Measurements from ENCODE around the gene SIL1.
"Not testable (repeated sequence)": the region's sequence is repeated elsewhere in the genome, so short reads cannot be mapped to it uniquely, and the experiment has no call there.

Gene SIL1

DNA sequence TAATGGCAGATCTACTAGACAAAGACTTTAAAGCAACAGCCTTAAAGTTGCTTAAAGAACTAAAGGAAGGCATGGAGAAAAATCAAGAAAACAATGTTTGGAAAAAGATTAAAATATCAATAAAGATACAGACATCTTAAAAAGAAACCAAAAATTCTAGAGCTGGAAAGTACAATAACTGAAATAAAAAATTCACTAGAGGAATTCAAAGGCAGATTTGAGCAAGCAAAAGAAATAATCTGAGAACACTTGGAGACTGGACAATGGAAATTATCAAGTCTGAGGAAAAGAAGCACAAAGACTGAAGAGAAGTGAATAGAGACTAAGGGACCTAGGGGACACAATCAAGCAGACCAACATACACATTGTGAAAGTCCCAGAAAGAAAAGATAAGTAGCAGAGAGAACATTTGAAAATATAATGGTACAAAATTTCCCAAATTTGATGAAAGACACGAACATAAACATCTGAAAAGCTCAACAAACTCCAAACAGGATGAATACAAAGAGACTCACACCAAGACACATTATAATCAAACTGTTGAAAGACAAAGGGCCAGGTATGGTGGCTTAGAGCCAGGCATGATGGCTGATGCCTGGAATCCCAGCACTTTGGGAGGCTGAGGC, 26.3 kb downstream of the SIL1 start:
- no peak for DNase-seq

DNA sequence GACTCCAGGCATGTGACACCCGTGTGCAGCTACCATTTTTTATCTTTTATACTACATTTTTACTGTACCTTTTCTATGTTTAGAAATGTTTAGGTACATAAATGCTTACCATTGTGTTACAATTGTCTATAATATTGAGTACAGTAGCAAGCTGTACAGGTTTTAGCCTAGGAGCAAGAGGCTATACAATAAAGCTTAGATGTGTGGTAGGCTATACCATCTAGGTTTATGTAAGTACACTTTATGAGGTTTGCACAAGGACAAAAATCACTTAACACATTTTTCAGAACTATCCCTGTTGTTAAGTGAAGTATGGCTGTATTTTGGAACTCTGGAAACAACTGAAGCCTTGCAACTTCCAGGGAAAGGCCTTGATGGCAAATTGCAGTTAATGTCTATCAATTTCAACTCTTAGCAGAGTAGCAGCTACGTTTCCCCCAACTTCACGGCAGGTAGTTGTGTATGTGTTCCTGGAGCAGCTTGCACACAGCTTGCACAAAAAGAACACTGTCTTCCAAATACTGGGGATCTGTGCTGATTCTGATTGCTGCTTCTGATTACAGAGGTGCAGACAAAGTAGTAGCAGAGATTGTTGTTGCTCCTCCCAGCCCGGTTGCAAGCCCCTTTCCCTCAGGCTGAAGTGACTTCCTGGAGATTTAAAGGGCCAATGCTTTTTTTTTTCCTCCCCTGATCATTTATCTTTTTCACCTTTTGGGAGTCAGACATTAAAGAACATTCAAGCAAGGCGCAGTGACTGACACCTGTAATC, 30.0 kb downstream of the SIL1 start:
- DNase-seq = no peak

DNA sequence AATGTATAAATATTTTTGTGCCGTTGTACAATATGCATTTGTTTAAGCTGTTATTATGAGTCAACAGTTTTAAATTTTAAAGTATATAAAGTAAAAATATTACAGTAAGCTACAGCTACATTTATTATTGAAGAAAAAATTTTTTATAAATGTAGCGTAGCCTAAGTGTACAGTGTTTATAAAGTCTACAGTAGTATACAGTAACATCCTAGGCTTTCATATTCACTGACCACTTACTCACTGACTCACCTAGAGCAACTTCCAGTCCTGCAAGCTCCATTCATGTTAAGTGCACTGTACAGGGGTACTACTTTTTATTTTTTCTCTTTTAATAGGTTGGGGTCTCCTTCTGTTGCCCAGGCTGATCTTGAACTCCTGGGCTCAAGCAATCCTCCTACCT, 30.6 kb downstream of the SIL1 start:
- DNase-seq = no peak

DNA sequence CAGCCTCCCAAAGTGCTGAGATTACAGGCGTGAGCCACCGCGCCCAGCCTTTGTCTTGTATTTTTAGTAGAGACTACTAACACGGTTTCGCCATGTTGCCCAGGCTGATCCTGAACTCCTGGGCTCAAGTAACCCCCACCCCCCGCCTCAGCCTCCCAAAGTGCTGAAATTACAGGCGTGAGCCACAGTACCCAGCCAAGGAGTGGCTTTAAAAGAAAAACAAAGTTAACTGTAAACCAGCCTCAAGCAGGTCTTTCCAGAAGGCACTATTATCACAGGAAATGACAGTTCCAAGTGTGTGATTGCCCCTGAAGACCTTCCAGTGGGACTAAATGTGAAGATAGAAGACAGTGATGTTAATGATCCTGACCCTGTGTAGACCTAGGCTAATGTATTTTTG, 31.1 kb downstream of the SIL1 start:
- DNase-seq = no peak

DNA sequence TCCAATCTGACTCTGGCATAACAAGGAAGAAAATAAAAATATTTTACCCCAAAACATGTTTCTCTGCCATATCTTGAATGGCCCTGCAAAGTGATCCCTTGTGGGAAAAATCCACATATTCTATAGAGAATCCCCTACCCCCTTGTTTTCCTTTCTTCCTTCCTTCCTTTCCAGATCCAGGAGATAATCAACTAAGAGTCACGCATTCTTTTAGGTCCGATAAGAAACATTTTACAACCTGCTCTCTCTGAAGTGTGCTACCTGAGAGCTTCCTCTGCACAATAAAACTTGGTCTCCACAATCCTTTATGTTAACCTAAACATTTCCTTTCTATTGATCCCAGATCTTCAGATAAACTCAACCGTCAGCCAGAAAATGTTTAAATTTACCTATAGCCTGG, 33.3 kb downstream of the SIL1 start:
- DNase-seq = not testable (repeated sequence)

DNA sequence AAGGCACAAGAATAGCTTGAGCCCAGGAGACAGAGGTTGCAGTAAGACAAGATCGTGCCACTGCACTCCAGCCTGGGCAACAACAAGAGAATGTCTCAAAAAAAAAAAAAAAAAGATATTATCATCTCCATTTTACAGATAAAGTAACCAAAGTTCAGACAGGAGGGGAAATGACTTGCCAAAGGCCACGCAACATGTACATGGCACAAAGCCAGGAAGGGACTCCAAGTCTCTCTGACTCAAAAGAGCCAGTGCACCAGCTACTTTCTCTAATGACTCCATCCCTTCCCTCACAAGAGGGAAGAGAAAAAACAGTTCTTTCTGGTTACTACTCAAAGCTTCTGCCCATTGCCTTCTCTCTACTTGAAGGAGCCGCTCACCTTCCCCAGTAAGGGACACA, 34.1 kb downstream of the SIL1 start:
- DNase-seq = no peak

DNA sequence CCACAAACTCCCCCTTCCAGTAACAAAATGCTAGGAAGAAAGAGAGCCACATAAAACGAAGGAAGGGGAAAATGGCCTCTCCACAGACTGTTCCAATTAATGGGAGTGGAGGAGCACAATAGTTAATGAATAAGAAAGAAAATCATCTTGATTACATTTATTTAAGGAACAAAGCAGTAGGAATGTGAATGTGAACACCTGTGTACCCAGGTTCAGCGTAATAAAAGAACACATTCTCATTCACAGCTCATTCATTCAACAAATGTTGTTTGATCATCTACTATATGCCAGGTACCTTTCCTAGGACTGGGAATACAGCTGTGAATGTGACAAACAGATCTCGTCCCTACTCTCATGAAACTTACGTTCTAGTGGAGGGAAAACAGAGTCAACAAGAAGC, 35.7 kb downstream of the SIL1 start:
- no peak for DNase-seq

DNA sequence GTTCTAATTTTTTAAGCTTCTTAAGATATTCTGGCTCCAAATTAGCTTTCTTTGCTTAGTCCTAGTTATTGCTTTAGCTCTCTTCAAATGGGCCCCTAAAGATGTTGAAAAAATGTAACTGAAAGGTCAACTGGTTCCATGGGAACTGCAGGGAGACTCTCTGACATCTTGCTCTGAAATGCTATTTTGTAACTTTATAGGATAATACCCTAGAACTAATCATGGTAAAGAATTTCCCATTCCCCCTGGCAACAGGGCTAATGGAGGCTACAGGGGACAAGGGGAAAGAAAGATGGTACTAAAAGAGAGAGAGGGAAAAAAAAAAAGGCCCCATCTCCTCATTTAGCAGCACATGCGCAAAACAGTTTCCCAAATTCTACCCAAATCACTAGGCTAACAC, 39.4 kb downstream of the SIL1 start:
- DNase-seq = no peak

DNA sequence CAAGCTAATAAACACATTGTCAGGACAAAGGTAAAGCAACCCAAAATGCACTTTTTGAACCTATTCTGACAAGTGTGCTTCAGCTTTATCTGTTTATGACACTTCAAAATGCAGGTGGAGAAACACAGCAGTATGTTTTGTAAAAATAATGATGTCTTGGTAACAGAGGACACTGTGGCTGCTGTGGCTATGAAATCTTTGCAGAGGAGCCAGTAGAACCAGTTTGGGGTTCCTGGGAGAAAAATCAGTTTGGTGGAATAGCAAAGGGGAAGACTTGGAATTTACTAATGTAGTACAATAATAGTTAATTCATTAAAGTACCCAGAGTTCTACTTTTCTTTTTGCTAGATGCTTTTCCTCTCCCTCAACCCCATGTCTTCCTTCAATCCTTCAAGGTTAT, 40.6 kb downstream of the SIL1 start:
- no peak for DNase-seq

DNA sequence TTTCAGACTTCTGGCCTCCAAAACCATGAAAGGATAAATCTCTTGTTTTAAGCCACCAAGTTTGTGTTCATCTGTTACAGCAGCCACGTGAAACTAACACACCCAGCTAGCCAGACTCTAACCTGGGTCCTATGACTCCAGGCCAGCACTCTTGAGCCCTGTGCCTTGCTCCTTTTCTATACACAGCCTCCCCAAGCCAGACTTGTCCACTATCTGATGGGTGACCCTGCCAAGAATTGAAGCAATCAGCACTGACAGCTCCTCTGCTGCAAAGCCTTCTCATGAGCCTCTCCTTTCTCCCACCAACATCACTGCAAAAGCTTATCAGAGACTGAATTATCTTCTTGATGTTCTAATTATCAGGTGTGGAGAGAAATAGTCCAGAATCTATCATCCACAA, 41.4 kb downstream of the SIL1 start:
- DNase-seq = no peak

DNA sequence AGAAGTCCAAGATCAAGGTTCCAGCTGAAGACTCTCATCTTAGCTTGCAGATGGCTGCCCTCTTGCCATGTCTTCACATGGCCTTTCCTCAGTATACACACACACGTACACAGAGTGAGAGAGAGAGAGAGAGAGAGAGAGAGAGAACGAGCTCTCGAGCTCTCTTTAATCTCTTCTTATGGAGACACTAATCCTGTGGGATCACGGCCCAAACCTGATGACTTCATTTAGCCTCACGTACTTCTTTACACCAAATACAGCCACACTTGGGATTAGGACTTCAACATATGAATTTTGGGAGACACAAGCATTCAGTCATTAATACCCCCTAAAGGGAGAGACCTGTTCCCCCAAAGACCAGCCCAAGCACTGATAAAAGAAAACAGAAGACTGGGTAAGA, 42.8 kb downstream of the SIL1 start:
- DNase-seq = no peak

DNA sequence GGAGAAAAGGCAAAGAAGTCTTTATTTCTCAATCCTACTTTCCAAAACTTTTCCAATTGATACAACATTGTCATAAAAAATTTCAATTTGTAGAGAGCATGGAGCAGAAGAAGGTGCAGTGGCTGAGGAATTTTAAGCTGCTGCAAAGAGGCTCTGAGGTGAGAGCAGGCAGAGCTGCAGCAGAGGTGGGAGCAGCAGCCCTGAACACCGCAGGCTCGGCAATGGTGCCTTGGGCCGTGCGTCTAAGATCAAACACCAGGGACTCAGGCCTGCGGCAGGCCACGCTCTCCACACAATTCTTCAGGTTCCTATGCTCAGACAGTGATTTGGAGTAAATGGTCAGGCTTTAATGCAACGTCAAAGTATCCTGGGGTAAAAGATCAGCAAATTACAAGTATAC, 46.3 kb downstream of the SIL1 start:
- DNase-seq = no peak

DNA sequence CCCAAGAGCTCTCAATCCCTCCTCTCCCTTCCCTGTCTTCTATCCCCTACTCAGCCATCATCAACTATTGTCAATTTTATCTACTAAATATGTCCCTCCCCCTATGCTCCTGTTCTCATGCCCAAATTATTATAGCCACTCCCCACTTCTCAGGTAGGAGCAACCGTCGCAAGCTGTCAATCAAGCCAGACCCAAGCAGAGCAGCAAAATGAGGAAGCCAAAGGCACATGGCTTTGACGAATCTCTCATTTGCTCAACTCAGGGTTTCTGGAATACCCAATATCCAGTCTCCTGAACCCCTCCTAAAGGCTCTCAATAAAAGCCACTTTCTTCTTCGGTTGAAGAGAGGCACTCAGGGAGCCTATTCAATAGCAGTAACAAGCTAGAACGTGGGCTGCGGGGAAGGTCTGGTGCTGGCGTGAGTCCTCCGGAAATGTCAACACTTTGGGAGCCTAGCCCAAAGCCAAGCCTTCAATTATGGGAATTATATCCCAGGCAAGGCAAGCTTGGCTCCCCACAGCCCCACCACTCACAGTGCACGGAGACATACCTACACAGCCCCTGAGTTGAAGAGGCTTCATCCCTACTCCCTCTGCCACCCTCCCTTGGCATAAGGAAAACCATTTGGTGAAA, 47.7 kb downstream of the SIL1 start:
- no peak for DNase-seq

DNA sequence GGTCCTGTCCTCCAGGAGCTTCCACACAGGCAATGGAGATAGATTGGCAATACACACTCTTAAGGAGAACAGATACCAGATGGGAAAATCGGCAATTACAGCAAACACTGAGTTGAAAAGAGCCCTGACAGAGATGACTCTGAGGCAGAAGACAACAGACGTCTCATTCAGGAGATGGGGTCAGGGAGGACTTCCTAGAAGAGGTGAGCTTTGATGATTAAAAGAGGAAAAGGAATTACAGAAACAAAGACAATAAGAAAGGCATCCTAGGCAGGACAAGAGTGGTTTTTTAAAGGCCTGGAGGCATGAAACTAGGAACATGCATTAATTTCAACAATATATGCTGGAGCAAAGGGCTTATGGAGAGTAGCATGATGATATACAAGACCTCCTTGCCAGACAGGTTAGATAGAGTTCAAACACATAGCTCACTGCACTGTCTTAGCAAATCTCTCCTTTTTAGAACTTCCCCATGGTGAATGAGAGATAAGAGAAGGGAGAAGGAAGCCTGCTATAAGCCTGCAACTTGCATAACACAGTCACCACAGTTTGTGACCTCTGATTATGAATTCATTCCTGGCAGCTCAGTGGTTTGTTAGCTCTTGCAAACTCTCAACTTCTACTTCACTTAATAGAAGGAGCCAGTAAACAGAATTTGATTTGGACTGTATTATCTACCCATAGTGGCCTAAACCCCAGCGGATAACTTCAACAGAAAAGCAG, 48.5 kb downstream of the SIL1 start:
- no peak for DNase-seq

DNA sequence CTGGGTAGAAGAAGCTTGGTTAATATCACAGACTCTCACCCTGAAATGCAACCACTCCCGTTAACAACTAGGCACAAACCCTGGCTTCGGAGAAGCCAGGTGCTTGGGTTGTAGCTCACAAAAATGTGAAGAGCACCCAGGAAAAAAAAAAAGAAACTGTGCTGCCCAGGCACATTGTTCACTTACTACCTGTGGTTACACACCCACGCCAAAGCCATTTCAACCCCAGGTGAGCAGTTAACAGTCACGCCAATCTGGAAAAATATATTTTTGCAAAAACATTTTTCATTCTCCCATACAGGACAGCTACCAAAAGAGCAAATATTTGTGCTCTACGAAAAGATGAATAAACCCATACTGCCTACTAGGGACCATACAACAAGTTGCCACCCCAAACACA, 49.2 kb downstream of the SIL1 start:
- no peak for DNase-seq

DNA sequence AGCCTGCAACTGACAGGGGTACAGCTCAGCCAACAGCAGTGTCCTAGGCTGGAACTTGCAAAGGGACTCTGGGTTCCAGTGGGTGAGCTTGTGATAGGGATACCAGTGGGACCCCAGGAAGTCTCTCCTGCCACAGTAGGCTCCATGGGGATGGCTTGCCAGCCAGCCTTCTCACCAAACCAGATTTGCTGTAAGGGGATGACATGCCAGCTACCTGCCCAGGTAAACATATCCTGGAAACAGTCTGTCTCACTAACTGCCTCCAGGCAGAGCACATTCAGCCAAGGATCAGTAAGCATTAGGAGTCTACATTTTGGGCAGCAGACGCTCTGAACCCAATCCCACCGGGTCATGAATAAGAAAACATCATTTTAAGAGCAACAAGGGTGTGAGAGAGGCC, 49.9 kb downstream of the SIL1 start:
- DNase-seq = no peak

DNA sequence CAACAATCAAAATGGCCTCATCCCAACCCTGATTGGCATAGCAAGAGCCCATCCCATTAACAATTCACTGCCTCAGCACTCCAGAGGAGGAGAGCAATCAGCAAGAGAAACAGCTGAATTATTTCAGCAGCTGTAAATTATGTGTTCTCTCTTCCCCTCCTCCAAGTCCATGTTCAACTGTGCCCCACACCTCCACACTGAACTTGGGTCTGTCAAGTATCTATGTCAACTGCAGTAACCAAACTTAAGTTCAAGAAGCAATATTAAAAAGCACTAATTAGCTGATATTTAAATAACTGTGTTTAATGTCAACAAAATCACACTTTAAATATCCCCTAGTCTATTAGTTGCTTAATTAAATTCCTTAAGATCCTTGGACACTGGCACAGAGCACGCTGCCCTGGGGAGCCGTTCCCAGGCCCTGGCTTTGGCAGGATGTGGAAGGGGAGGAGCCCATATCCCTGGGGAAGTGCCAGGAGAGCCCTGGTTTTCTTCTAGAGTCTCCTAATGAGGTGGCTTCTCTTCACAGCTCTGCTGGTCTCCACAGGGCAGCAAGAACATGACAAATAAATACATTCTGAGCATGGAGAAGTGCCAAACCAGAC, 50.6 kb downstream of the SIL1 start:
- no peak for DNase-seq

DNA sequence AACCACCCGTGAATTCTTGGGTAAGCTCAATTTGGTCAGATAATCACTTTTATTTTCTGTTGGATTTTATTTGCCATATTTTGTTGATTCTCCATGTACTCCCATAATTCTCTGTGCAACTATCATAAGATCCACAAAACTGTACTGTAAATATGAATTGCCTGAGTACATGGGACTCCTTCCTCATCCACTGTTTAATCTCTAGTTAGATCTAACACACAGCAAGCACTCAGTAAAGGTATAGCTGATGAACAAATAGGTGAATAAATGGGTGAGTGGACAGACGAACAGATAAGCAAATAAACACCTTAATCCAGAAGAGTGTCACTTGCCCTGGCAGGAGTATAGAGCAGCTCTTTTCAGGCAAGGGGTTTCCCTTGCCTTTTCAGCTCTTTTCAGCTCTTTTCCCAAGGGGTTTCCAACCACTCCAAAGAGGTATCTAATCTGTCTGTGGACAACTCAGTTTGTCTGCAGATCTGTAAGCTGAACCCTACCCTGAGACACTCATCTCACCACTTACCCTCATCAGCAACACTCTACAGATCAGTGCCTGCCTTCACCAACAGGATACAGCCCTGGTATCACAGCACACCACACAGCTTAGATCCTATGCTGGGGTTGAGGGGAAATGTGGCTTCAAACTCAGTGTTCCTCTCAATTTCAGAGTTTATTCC, 51.2 kb downstream of the SIL1 start:
- no peak for DNase-seq

DNA sequence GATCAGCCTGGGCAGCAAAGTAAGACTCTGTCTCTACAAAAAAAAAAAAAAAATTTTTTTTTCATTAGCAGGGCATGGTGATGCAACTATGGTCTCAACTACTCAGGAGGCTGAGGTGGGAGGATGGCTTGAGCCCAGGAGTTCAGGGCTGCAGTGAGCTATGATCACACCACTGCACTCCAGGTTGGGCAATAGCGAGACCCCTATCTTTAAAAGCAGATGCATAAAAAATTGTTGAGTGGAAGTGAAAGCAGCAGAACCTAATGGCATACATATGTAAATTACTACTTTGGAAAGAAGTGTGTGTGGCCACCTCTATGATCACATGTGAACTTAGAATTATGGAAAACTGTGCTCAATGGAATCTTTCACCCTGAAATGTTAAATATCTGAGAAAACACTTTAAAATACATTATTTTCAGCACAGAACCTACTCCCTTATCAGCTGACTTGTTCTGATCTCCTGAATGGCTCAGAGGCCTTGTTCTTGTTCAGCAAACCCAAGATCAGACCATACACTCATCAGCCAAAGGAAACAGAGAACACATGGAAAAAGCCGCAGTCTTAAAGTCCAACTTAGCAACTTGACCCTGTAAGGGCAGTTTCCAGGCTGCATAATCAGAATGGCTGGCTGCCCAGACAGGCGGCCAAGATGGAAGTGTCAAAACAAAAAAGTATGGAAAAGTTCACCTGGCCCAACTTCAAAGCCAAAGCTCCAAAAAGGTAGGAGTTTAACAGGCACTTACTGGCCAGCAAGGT, 56.5 kb downstream of the SIL1 start:
- DNase-seq = no peak

DNA sequence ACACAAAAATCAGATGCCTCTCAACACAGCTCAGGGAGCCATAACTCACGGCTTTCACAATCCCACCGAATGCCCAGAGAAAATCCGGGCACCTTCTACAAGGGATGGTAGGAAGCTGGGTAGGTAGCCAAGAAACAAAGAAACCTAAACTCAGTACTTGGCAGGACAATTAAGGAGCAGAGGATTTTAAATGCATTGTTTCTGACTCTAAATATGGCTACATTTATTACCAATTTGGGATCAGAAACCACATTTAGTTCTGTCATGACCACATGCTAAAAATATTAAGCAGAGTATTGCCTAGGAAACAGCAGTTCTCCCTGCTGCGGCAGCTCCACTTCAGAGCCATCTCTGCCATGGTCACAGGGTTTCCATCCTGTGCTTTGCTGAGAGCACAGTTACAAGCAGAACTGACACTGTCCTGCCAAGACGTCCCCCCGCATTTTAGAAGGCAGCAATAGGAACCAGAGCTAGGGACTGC, 57.5 kb downstream of the SIL1 start:
- DNase-seq = no peak

DNA sequence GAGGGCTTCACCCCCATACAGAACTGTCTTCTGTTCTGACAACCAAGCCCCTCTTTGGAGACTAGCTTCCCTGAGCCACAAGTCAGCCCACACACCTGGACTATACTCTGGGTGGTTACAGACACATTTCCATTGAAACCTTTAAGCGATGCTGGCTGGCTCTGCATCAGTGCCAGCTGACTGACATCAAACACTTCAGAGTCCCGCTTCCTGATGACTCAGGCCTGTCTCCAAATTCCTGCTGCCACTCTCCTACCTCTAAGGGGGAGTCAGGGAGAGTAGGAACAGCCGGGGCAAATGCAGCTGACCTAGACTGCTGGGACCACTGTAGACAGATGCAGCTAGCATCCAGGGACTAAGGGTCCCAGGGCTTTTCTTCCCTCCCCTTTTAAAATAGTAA, 59.4 kb downstream of the SIL1 start:
- no peak for DNase-seq

DNA sequence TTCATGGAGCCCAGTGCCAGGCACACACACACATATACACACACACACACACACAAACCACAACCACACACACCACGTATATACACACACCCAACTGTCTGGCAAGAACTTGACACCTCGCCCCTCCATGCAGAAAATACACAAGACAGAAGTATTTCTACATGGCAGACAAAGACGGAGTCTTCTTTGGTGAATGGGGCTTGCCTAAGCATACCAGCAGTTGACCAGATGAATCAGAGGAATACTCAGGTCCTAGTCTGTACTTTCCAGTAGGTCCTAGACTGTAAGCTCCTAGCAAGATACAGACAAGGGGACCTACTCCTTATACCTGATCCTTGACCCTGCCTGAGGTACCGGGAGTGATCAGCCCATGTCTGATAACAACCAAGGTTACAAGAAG, 60.1 kb downstream of the SIL1 start:
- no peak for DNase-seq

Data from NCI-H1436 treated with DMSO at 0.1 percent for 48 hours (cell line).